ENCODE results near the gene CYFIP2.

DNA sequence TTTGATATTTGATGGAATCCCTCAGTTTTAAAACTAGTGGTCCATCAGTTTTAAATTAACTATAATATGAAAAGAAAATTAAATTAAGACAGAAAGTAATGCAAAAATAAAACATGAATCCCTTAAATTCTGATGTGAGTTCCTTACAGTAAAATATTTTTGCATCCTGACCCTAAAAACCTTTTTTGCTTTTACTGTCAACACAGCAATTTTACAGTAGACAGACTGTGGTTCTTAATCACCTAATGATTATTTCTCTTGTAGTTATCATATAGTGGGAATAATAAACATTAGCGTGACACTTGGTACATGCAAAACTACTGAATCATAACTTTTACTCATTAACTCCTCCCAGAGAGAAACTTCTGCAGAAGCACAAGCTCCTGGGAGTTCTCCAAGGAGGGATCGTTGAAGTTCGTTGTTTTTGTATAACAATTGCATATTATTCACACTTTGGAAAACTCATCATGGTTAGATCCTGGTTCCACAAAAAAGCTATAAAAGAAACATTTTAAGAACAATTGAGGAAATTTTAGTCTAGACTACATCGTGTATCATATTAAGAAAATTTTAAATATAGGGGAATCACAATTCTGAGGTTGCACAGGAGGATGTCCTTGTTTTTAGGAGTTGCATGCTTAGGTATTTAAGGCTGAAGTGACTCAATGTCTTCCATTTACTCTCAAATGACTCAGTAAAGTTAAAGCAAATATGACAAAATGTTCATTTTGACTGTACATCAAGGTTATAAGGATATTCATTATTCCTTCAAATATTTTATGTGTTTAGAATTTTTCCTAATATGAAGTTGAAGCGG, 105.9 kb downstream of the CYFIP2 start:
- TF ChIP-seq EZH2 (IDR thresholded peaks at IDR 0.05; ENCODE audit: borderline replicate concordance, low read length), result no peak
- TF ChIP-seq, protein P1, sequence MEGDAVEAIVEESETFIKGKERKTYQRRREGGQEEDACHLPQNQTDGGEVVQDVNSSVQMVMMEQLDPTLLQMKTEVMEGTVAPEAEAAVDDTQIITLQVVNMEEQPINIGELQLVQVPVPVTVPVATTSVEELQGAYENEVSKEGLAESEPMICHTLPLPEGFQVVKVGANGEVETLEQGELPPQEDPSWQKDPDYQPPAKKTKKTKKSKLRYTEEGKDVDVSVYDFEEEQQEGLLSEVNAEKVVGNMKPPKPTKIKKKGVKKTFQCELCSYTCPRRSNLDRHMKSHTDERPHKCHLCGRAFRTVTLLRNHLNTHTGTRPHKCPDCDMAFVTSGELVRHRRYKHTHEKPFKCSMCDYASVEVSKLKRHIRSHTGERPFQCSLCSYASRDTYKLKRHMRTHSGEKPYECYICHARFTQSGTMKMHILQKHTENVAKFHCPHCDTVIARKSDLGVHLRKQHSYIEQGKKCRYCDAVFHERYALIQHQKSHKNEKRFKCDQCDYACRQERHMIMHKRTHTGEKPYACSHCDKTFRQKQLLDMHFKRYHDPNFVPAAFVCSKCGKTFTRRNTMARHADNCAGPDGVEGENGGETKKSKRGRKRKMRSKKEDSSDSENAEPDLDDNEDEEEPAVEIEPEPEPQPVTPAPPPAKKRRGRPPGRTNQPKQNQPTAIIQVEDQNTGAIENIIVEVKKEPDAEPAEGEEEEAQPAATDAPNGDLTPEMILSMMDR (IDR thresholded peaks at IDR 0.05; ENCODE audit: low read length), result no peak
